CD4-positive, alpha-beta T cell treated with Interleukin-1 beta for 1 hour (primary cell): ENCODE data around the gene PCYT2.

Experiments used
- DNase-seq, 2 donors: peaks; one replicate each; pipeline ENCODE4 v3.0.0-alpha.2; 2020 to 2022

The PCYT2 gene

GRCh38 chr17:81851423-81851822 lies 59.8 kb downstream of the PCYT2 start:
- DNase-seq: no peak
